ENCODE results near the gene NGFR. TPM values are rescaled to one million over a fixed set of nuclear protein-coding genes. Genes with fewer than 3 reads are reported as not detected.

Gene NGFR
- total RNA-seq, 1 donor from 2014 or later, result 1.2 TPM

- CTCF ChIA-PET, result no interaction called here
- no peak for DNase-seq
- peaks cover 7% of the 10 kb centered on the region for H3K9me3 Mint-ChIP-seq
- H3K4me3 Mint-ChIP-seq, result no peak overlapping the region
- peaks cover 51% of the 10 kb centered on the region for H3K27me3 Mint-ChIP-seq
- no peaks in the 10 kb centered on the region for H3K4me1 Mint-ChIP-seq
- no peak for ATAC-seq (ENCODE audit: low read depth)
- no peak overlapping the region for H3K27ac Mint-ChIP-seq
- no peak for TF ChIP-seq CTCF (IDR thresholded peaks at IDR 0.05)
- POLR2A ChIA-PET, result no interaction called here
- H3K36me3 Mint-ChIP-seq (ENCODE audit: low read depth), result no peaks in the 10 kb centered on the region
- intact Hi-C loops (cut with micrococcal nuclease), result no loop called here
Observed at GRCh38 chr17:49461580-49461979, 33.5 kb upstream of the NGFR start.

- no peak overlapping the region for H3K27ac Mint-ChIP-seq
- intact Hi-C loops (cut with micrococcal nuclease), result no loop called here
- ATAC-seq (ENCODE audit: low read depth), result no peak
- H3K4me1 Mint-ChIP-seq, result no peaks in the 10 kb centered on the region
- ChIA-PET POLR2A (no interaction called here), CTCF (no interaction called here)
- no peak for DNase-seq
- H3K4me3 Mint-ChIP-seq, result no peak overlapping the region
- no peak for TF ChIP-seq CTCF (IDR thresholded peaks at IDR 0.05)
- peaks cover 52% of the 10 kb centered on the region for H3K27me3 Mint-ChIP-seq
- peaks cover 7% of the 10 kb centered on the region for H3K9me3 Mint-ChIP-seq
- no peaks in the 10 kb centered on the region for H3K36me3 Mint-ChIP-seq (ENCODE audit: low read depth)
Observed at GRCh38 chr17:49464049-49464448, 31.0 kb upstream of the NGFR start.

GRCh38 chr17:49465331-49465903 lies 29.7 kb upstream of the NGFR start:
- CTCF ChIA-PET, result no interaction called here
- H3K4me3 Mint-ChIP-seq, result no peak overlapping the region
- intact Hi-C loops (cut with micrococcal nuclease), result no loop called here

GRCh38 chr17:49466436-49466835 lies 28.7 kb upstream of the NGFR start:
- no peak overlapping the region for H3K27ac Mint-ChIP-seq
- CTCF ChIA-PET, result no interaction called here
- no peaks in the 10 kb centered on the region for H3K4me1 Mint-ChIP-seq
- intact Hi-C loops (cut with micrococcal nuclease), result no loop called here
- POLR2A ChIA-PET, result no interaction called here
- H3K4me3 Mint-ChIP-seq, result no peak overlapping the region
- TF ChIP-seq CTCF (IDR thresholded peaks at IDR 0.05), result no peak
- peaks cover 7% of the 10 kb centered on the region for H3K9me3 Mint-ChIP-seq
- peaks cover 56% of the 10 kb centered on the region for H3K27me3 Mint-ChIP-seq
- DNase-seq (no peak), ATAC-seq (ENCODE audit: low read depth) (no peak)
- H3K36me3 Mint-ChIP-seq (ENCODE audit: low read depth), result no peaks in the 10 kb centered on the region

More at GRCh38 chr17:49465331-49465903, 29.7 kb upstream of the NGFR start:
- no peak overlapping the region for H3K27ac Mint-ChIP-seq
- no peak for TF ChIP-seq CTCF (IDR thresholded peaks at IDR 0.05)
- H3K4me1 Mint-ChIP-seq, result no peaks in the 10 kb centered on the region
- peaks cover 51% of the 10 kb centered on the region for H3K27me3 Mint-ChIP-seq
- H3K36me3 Mint-ChIP-seq (ENCODE audit: low read depth), result no peaks in the 10 kb centered on the region
- DNase-seq (no peak), ATAC-seq (ENCODE audit: low read depth) (no peak)
- peaks cover 7% of the 10 kb centered on the region for H3K9me3 Mint-ChIP-seq
- POLR2A ChIA-PET, result no interaction called here

GRCh38 chr17:49467175-49467574 lies 27.9 kb upstream of the NGFR start:
- Mint-ChIP-seq H3K4me3 (no peak overlapping the region), H3K27ac (no peak overlapping the region), H3K9me3 (peaks cover 7% of the 10 kb centered on the region), H3K36me3 (ENCODE audit: low read depth) (no peaks in the 10 kb centered on the region), H3K4me1 (no peaks in the 10 kb centered on the region), H3K27me3 (peaks cover 62% of the 10 kb centered on the region)
- no peak for TF ChIP-seq CTCF (IDR thresholded peaks at IDR 0.05)
- ChIA-PET POLR2A (no interaction called here), CTCF (no interaction called here)
- no peak for ATAC-seq (ENCODE audit: low read depth)
- DNase-seq, result no peak
- intact Hi-C loops (cut with micrococcal nuclease), result no loop called here

Data from activated B cell treated with CpG ODN at 0.5 μM for 24 hours (primary cell).